Subcutaneous abdominal adipose tissue (tissue), 5 donors: ENCODE measurements around the gene TAS2R9.

Experiments used
- H3K27ac ChIP-seq: one replicate; pipeline ENCODE4 v1.7.0; 2013; ENCODE audit warnings: low read depth, mild to moderate bottlenecking, inconsistent platforms, low read length, moderate library complexity
- H3K27me3 ChIP-seq, 5 donors: one replicate each; pipeline ENCODE4 v1.7.0; 2013; ENCODE audit warnings: low read length in 5 of 5, inconsistent platforms in 1 of 5; ENCODE audit not compliant: control insufficient read depth in 5 of 5, insufficient read depth in 4 of 5
- H3K36me3 ChIP-seq, 5 donors: one replicate each; pipeline ENCODE4 v1.7.0; 2013; ENCODE audit warnings: low read length in 5 of 5; ENCODE audit not compliant: control insufficient read depth in 5 of 5, insufficient read depth in 5 of 5
- H3K4me1 ChIP-seq, 5 donors: one replicate each; pipeline ENCODE4 v1.7.0; 2013; ENCODE audit warnings: low read length in 5 of 5, mild to moderate bottlenecking in 3 of 5, moderate library complexity in 1 of 5; ENCODE audit not compliant: control insufficient read depth in 5 of 5, insufficient read depth in 5 of 5
- H3K4me3 ChIP-seq, 5 donors: one replicate each; pipeline ENCODE4 v1.7.0; 2013; ENCODE audit warnings: low read length in 5 of 5, low read depth in 1 of 5
- H3K9ac ChIP-seq, 5 donors: one replicate each; pipeline ENCODE4 v1.7.0; 2013; ENCODE audit warnings: low read length in 5 of 5, mild to moderate bottlenecking in 4 of 5, moderate library complexity in 3 of 5
- H3K9me3 ChIP-seq, 5 donors: one replicate each; pipeline ENCODE4 v1.7.0; 2013; ENCODE audit warnings: low read length in 5 of 5; ENCODE audit not compliant: control insufficient read depth in 5 of 5
- donor health status: healthy.
- donor health status: healthy.
- donor health status: healthy.
- donor health status: healthy.
- donor health status: healthy.

The TAS2R9 gene

GRCh38 chr12:10810068-10810467 lies at the start of gene TAS2R9:
TAS2R9 (minus strand) TSS chr12:10810168; CDS start chr12:10810075, 93 bp downstream.
- no peaks in the 10 kb centered on the region for H3K4me1 ChIP-seq
- no peaks in the 10 kb centered on the region for H3K9me3 ChIP-seq
- no peaks in the 10 kb centered on the region for H3K36me3 ChIP-seq
- no peak within 1 kb of the TSS for H3K9ac ChIP-seq
- H3K27me3 ChIP-seq = no peaks in the 10 kb centered on the region
- H3K4me3 ChIP-seq = no peak within 1 kb of the TSS
- no peak within 1 kb of the TSS for H3K27ac ChIP-seq

GRCh38 chr12:10855807-10856206 lies 45.8 kb upstream of the TAS2R9 start:
- H3K27me3 ChIP-seq = no peaks in the 10 kb centered on the region
- H3K9ac ChIP-seq = no peak overlapping the region
- H3K4me1 ChIP-seq = no peaks in the 10 kb centered on the region
- H3K4me3 ChIP-seq = no peak overlapping the region
- H3K36me3 ChIP-seq = peaks cover 0 to 31% (median 15%) of the 10 kb centered on the region in 5 donors
- H3K9me3 ChIP-seq = peaks cover 0 to 18% (median 10%) of the 10 kb centered on the region in 5 donors
- no peak overlapping the region for H3K27ac ChIP-seq

GRCh38 chr12:10853776-10854175 lies 43.8 kb upstream of the TAS2R9 start:
- Histone ChIP-seq H3K27me3 (no peaks in the 10 kb centered on the region), H3K27ac (no peak overlapping the region)

GRCh38 chr12:10851243-10851858 lies 41.4 kb upstream of the TAS2R9 start:
- Histone ChIP-seq H3K27ac (no peak overlapping the region), H3K9me3 (peaks cover 0 to 7% (median 5%) of the 10 kb centered on the region in 5 donors), H3K9ac (no peak overlapping the region), H3K36me3 (peaks cover 0 to 28% (median 12%) of the 10 kb centered on the region in 5 donors), H3K4me1 (no peaks in the 10 kb centered on the region), H3K4me3 (no peak overlapping the region), H3K27me3 (no peaks in the 10 kb centered on the region)

More at GRCh38 chr12:10853776-10854175, 43.8 kb upstream of the TAS2R9 start:
- Histone ChIP-seq H3K4me3 (no peak overlapping the region), H3K36me3 (peaks cover 2 to 27% (median 9%) of the 10 kb centered on the region in 5 donors), H3K9me3 (peaks cover 0 to 17% (median 10%) of the 10 kb centered on the region in 5 donors), H3K9ac (no peak overlapping the region), H3K4me1 (no peaks in the 10 kb centered on the region)

GRCh38 chr12:10849425-10849878 lies 39.5 kb upstream of the TAS2R9 start, which contains the start of gene PRR4:
PRR4 (minus strand) TSS chr12:10849475; CDS start chr12:10849437, 38 bp downstream.
- Histone ChIP-seq H3K9ac (no peak within 1 kb of the TSS), H3K27me3 (no peaks in the 10 kb centered on the region), H3K36me3 (peaks cover 0 to 24% (median 12%) of the 10 kb centered on the region in 5 donors), H3K4me1 (no peaks in the 10 kb centered on the region), H3K4me3 (no peak within 1 kb of the TSS), H3K9me3 (no peaks in the 10 kb centered on the region), H3K27ac (no peak within 1 kb of the TSS)

- Histone ChIP-seq H3K4me3 (no peak overlapping the region), H3K27ac (no peak overlapping the region), H3K4me1 (no peaks in the 10 kb centered on the region), H3K27me3 (no peaks in the 10 kb centered on the region), H3K9me3 (no peaks in the 10 kb centered on the region), H3K9ac (no peak overlapping the region), H3K36me3 (peaks cover 1 to 26% (median 17%) of the 10 kb centered on the region in 5 donors)
These were observed 37.8 kb upstream of the TAS2R9 start for GRCh38 chr12:10847744-10848143.

- Histone ChIP-seq H3K27ac (no peak overlapping the region), H3K9ac (no peak overlapping the region), H3K9me3 (no peaks in the 10 kb centered on the region), H3K36me3 (peaks cover 2 to 19% (median 13%) of the 10 kb centered on the region in 5 donors), H3K4me1 (no peaks in the 10 kb centered on the region), H3K27me3 (no peaks in the 10 kb centered on the region), H3K4me3 (no peak overlapping the region)
These were observed 32.9 kb upstream of the TAS2R9 start for GRCh38 chr12:10842862-10843261.

GRCh38 chr12:10838461-10838860 lies 28.5 kb upstream of the TAS2R9 start:
- Histone ChIP-seq H3K27me3 (no peaks in the 10 kb centered on the region), H3K4me1 (no peaks in the 10 kb centered on the region)

GRCh38 chr12:10829994-10830393 lies 20.0 kb upstream of the TAS2R9 start:
- H3K9me3 ChIP-seq = no peaks in the 10 kb centered on the region
- no peaks in the 10 kb centered on the region for H3K36me3 ChIP-seq
- H3K27me3 ChIP-seq = no peaks in the 10 kb centered on the region
- no peak overlapping the region for H3K9ac ChIP-seq
- no peak overlapping the region for H3K4me3 ChIP-seq
- H3K4me1 ChIP-seq = no peaks in the 10 kb centered on the region
- no peak overlapping the region for H3K27ac ChIP-seq

More at GRCh38 chr12:10838461-10838860, 28.5 kb upstream of the TAS2R9 start:
- Histone ChIP-seq H3K36me3 (peaks cover 2 to 14% (median 6%) of the 10 kb centered on the region in 5 donors), H3K4me3 (no peak overlapping the region), H3K27ac (no peak overlapping the region), H3K9me3 (peaks cover 4 to 8% (median 6%) of the 10 kb centered on the region in 5 donors), H3K9ac (no peak overlapping the region)

GRCh38 chr12:10826258-10826657 lies 16.3 kb upstream of the TAS2R9 start, which contains the start of gene TAS2R10:
TAS2R10 (minus strand) TSS chr12:10826358; CDS start chr12:10826269, 89 bp downstream.
- Histone ChIP-seq H3K36me3 (peaks cover 0 to 10% (median 0%) of the 10 kb centered on the region in 5 donors), H3K27ac (no peak within 1 kb of the TSS), H3K27me3 (no peaks in the 10 kb centered on the region), H3K9me3 (no peaks in the 10 kb centered on the region), H3K4me1 (no peaks in the 10 kb centered on the region), H3K9ac (no peak within 1 kb of the TSS), H3K4me3 (no peak within 1 kb of the TSS)
